Skin epidermis (tissue), 12 donors: ENCODE measurements around the gene ZMYM5.
"Not testable (repeated sequence)": the region's sequence is repeated elsewhere in the genome, so short reads cannot be mapped to it uniquely, and the experiment has no call there.

Source experiments
- H3K27ac ChIP-seq, 21 experiments: fragments of 200-600 bp; sonication (generic) in 11 of 21; one replicate each; pipeline ENCODE4 v1.5.0; 2020; ENCODE audit warnings: mild to moderate bottlenecking in 3 of 21, inconsistent platforms in 2 of 21, moderate library complexity in 2 of 21
- H3K4me3 ChIP-seq, 7 experiments: fragments of 200-600 bp; sonication (generic) in 2 of 7; one replicate each; pipeline ENCODE4 v1.5.0; 2020; ENCODE audit warnings: inconsistent platforms in 2 of 7, mild to moderate bottlenecking in 2 of 7, moderate library complexity in 1 of 7

Gene ZMYM5

GRCh38 chr13:19863323-19864023 is at the start of gene ZMYM5:
Gene ZMYM5 (minus strand): TSS chr13:19863649. CDS start chr13:19852180, 11,469 bp downstream.
- H3K4me3 ChIP-seq = peak within 1 kb of the TSS; percentile 65 to 97 (median 84)
- H3K27ac ChIP-seq = peak within 1 kb of the TSS; percentile 93 to 100 (median 98)

GRCh38 chr13:19910336-19911072 is 47.1 kb upstream of the ZMYM5 start:
- no peak overlapping the region for H3K4me3 ChIP-seq
- no peak overlapping the region for H3K27ac ChIP-seq

GRCh38 chr13:19908350-19908986 is 45.0 kb upstream of the ZMYM5 start:
- H3K4me3 ChIP-seq = no peak overlapping the region
- no peak overlapping the region for H3K27ac ChIP-seq

- peak overlapping the region in 3 of 21 experiments; percentile 24 to 41 (median 25) for H3K27ac ChIP-seq
- not testable (repeated sequence) for H3K4me3 ChIP-seq
Measured at GRCh38 chr13:19905487-19906195, 42.2 kb upstream of the ZMYM5 start.

GRCh38 chr13:19890030-19890429 is 26.6 kb upstream of the ZMYM5 start:
- Histone ChIP-seq H3K4me3 (no peak overlapping the region), H3K27ac (no peak overlapping the region)

GRCh38 chr13:19888799-19889198 is 25.4 kb upstream of the ZMYM5 start:
- no peak overlapping the region for H3K4me3 ChIP-seq
- H3K27ac ChIP-seq = no peak overlapping the region

GRCh38 chr13:19882231-19882630 is 18.8 kb upstream of the ZMYM5 start:
- Histone ChIP-seq H3K4me3 (no peak overlapping the region), H3K27ac (no peak overlapping the region)

- Histone ChIP-seq H3K27ac (no peak overlapping the region), H3K4me3 (no peak overlapping the region)
Measured at GRCh38 chr13:19881641-19882040, 18.2 kb upstream of the ZMYM5 start.

- H3K27ac ChIP-seq = peak overlapping the region; percentile 93 to 100 (median 98)
- H3K4me3 ChIP-seq = peak overlapping the region; percentile 65 to 97 (median 84)
Measured at GRCh38 chr13:19864746-19865309, 1.4 kb upstream of the ZMYM5 start.

- H3K4me3 ChIP-seq = peak overlapping the region; percentile 65 to 97 (median 84)
- peak overlapping the region; percentile 93 to 100 (median 98) for H3K27ac ChIP-seq
Measured at GRCh38 chr13:19864024-19864745, 736 bp upstream of the ZMYM5 start.

GRCh38 chr13:19862481-19863313 is 752 bp downstream of the ZMYM5 start:
- Histone ChIP-seq H3K4me3 (peak overlapping the region; percentile 65 to 97 (median 84)), H3K27ac (peak overlapping the region; percentile 39 to 100 (median 98))

GRCh38 chr13:19861762-19862161 is 1.7 kb downstream of the ZMYM5 start:
- Histone ChIP-seq H3K27ac (peak overlapping the region in 17 of 21 experiments; percentile 95 to 100 (median 99)), H3K4me3 (peak overlapping the region in 6 of 7 experiments; percentile 65 to 94 (median 83))

GRCh38 chr13:19860884-19861655 is 2.4 kb downstream of the ZMYM5 start:
- Histone ChIP-seq H3K4me3 (no peak overlapping the region), H3K27ac (peak overlapping the region in 9 of 21 experiments; percentile 9 to 100 (median 95))

- H3K4me3 ChIP-seq, H3K27ac ChIP-seq: not testable (repeated sequence)
Measured at GRCh38 chr13:19857637-19858036, 5.8 kb downstream of the ZMYM5 start.

- Histone ChIP-seq H3K27ac (no peak overlapping the region), H3K4me3 (no peak overlapping the region)
Measured at GRCh38 chr13:19852766-19853165, 10.7 kb downstream of the ZMYM5 start.

- H3K27ac ChIP-seq = peak overlapping the region in 5 of 21 experiments; percentile 4 to 32 (median 6)
Measured at GRCh38 chr13:19845758-19846157, 17.7 kb downstream of the ZMYM5 start.

GRCh38 chr13:19838865-19839275 is 24.6 kb downstream of the ZMYM5 start:
- H3K27ac ChIP-seq = peak overlapping the region in 1 of 21 experiments; percentile 12
- no peak overlapping the region for H3K4me3 ChIP-seq

More at GRCh38 chr13:19845758-19846157, 17.7 kb downstream of the ZMYM5 start:
- H3K4me3 ChIP-seq = no peak overlapping the region
